NCI-H2196 treated with DMSO at 0.1 percent for 48 hours (cell line): ENCODE measurements around the gene ZNF445.
"Not testable (repeated sequence)": the region's sequence is repeated elsewhere in the genome, so short reads cannot be mapped to it uniquely, and the experiment has no call there.

Source experiments
- DNase-seq: peaks from one replicate; lab custom pipeline; 2025; ENCODE audit not compliant: unreplicated experiment; lab: John Stamatoyannopoulos, UW

The ZNF445 gene

GRCh38 chr3:44477312-44478030 is at the start of gene ZNF445:
Gene ZNF445 (minus strand): TSS chr3:44477670. CDS start chr3:44455549, 22,121 bp downstream.
- peak; percentile 33 for DNase-seq

DNA sequence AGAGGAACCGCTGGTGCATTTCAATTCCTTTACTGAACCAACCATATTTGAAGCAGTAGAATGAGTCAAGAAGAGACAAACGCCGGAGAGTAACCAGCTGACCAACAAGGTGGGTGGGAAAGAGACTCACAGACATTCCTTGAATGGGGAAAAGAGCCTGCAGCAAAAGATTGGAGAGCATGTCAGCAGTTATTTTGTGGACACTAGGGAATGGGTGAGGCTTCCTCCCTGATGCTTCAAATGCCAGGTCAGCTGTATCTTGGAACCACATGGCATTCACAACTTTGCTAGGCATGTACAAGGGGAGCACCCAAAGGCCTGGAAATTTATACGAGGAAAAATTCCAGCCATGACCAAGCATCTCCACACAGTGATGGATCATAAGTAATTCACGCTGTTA is 47.6 kb upstream of the ZNF445 start:
- no peak for DNase-seq

DNA sequence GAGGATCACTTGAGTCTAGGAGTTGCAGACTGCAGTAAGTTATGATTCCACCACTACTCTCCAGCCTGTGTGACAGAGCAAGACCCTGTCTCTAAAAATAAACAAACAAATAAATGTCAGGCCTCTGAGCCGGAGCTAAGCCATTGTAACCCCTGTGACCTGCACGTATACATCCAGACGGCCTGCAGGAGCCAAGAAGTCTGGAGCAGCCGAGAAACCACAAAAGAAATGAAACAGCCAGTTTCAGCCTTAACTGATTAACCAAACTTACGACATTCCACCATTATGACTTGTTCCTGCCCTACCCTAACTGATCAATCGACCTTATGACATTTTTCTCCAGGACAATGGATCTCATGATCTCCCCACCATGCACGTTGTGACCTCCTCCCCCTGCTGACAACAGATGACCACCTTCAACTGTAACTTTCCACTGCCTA is 45.0 kb upstream of the ZNF445 start:
- no peak for DNase-seq

DNA sequence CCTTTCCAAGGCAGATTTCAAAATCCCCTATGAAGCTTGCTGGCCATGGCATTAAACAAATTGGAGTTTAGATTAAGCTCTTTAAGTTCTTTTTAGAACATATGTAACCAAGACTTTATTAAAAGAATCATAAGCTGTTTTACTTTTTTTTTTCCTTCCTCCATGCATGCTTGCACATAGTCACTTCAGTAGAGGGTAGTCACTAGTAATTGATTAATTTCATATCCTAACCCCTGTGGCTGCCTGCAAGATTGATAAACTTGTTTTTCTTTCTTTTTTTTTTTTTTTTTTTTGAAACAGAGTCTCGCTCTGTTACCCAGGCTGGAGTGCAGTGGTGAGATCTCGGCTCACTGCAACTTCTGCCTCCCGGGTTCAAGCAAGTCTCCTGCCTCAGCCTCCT is 44.3 kb upstream of the ZNF445 start:
- DNase-seq = no peak

GRCh38 chr3:44518782-44519156 is 41.3 kb upstream of the ZNF445 start:
- DNase-seq = no peak

- no peak for DNase-seq
These were observed 38.8 kb upstream of the ZNF445 start for GRCh38 chr3:44516230-44516629.

- no peak for DNase-seq
These were observed 36.0 kb upstream of the ZNF445 start for GRCh38 chr3:44513513-44513912.

GRCh38 chr3:44511238-44511566 is 33.7 kb upstream of the ZNF445 start:
- no peak for DNase-seq

GRCh38 chr3:44510000-44510368 is 32.5 kb upstream of the ZNF445 start:
- no peak for DNase-seq

DNA sequence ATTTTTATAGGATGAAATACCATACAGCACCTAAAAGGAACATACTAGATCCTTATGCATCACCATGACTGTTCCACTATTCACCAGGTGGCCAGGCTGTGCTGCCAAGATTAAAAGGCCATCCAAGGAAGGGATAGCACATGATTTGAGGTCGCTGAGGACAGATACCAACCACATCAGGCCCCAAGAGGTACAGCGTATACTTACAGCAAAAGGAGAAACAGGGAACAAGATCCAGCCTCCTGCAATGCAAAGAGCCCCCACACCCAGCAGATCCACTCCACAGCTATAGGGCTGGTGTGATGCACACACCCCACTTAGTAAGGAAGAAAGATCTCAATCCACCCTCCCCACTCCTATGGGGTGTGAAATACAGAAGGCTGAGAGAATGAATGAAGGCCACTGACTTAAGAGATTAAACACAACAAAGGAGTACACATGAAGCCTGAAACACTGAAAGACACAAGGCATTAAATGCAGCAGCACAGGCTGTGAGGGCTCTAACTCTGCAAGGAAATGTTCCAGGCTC is 32.0 kb upstream of the ZNF445 start:
- no peak for DNase-seq

DNA sequence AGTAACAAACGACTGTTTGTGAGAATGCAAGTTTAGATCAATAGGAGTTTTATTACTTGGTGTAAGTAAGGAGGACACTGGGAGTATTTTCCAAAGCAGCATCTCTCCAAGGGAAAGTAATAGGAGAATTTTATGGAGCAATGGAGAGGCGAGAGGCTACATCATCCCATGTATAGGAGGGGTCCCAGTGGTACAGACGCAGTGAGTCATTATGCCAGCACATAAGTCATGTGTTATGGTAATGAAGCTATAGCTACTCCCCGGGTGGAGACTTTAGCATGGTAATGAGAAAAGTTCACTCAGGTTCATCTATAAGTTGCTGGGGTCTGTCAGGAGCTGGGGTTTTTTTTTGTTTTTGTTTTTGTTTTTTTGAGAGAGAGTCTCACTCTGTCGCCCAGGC is 29.5 kb upstream of the ZNF445 start:
- no peak for DNase-seq

DNA sequence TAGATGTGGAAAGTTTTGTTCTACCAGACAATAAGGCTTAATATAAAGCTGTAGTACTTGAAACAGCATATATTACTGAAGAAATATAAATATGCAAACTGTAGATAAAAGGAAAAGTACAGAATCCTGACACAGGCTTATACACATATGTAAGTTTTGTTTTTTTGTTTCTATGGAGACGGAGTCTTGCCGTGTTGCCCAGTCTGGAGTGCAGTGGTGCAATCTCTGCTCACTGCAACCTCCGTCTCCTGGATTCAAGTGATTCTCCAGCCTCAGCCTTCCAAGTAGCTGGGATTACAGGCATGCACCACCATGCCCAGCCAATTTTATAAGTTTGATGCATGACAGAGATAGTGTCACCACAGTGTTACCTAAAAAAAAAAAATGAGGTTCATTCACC is 29.1 kb upstream of the ZNF445 start:
- no peak for DNase-seq

- DNase-seq = no peak
These were observed 27.1 kb upstream of the ZNF445 start for GRCh38 chr3:44504566-44504965.

GRCh38 chr3:44503178-44503577 is 25.7 kb upstream of the ZNF445 start:
- not testable (repeated sequence) for DNase-seq

DNA sequence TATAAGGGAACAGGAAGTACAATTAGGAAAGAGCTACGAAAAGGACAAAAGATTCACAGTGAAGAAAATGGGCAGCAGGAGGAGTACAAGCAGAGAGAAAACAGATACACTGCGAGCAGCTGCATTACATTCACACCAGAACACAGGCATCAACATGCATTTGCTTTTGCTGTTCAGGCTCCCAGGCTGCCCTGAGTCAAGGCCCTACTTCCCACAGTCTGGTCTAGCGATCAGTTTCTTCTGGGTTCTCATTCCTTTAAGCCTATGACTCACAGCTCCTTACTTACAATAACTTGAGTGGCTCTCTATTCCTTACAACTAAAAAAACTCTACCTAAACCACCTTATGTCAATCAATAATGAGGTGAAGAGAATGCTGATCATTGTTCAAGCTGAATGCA is 24.5 kb upstream of the ZNF445 start:
- no peak for DNase-seq

DNA sequence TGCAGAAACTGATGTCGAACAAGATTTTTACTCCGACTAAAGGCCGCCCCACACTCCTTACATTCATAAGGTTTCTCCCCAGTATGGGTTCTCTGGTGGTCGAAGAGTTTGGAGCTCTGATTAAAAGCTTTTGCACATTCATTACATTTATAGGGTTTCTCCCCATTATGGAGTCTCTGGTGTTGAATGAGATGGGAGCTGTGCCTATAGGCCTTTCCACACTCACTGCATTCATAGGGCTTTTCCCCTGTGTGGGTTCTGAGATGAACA is 22.4 kb upstream of the ZNF445 start:
- not testable (repeated sequence) for DNase-seq

DNA sequence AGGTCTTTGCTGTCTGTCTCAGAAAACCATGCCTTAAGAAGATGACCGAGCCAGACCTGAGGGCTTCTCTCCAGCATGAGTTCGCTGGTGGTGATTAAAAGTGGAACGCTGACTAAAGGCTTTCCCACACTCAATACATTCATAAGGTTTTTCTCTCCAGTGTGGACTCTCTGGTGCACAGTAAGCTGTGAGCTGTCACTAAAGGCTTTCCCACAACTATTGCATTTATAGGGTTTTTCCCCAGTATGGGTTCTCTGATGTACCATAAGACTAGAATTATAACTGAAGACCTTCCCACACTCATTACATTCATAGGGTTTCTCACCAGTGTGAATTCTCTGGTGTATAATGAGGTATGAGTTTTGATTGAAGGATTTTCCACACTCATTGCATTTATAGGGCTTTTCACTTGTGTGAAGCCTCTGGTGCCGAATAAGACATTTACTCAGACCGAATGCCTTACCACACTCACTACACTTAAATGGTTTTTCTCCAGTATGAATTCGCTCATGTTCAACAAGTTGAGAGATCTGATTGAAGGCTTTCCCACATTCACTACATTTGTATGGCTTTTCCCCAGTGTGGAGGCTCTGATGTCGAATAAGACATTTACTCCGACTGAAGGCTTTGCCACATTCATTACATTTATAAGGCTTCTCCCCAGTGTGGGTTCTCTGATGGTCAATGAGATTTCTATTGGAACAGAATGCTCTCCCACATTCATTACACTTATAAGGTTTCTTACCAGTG is 21.9 kb upstream of the ZNF445 start:
- no peak for DNase-seq

DNA sequence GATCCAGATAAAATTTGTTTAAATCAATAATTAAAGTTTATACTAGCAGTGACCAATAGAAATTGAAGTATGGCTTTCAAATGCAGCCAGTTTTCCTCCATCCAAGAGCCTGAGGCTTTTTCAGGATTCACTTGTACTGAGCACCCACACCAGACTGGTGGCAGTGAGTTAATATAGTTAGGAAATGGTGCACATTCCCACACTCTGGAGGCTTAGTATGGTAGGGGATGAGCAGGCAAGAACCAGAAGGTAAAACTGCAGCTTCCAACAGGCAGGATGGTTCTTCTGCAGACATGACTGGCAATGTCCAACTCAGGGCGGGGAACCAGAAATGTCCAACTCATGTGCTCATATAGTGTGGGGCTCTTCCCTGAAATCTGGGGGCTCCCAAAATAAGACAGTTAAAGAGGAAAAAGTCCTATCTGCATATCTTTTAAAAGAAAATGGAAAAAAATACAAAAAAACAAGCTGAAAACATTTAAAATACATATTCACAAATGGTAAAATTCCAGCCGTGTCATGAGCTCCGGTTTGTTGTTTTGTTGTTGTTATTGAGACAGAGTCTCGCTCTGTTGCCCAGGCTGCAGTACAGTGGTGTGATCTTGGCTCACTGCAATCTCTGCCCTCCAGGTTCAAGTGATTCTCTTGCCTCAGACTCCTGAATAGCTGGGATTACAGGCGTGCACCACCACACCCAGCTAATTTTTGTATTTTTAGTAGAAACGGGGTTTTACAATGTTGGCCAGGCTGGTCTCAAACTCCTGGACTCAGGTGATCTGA is 18.4 kb upstream of the ZNF445 start:
- no peak for DNase-seq

DNA sequence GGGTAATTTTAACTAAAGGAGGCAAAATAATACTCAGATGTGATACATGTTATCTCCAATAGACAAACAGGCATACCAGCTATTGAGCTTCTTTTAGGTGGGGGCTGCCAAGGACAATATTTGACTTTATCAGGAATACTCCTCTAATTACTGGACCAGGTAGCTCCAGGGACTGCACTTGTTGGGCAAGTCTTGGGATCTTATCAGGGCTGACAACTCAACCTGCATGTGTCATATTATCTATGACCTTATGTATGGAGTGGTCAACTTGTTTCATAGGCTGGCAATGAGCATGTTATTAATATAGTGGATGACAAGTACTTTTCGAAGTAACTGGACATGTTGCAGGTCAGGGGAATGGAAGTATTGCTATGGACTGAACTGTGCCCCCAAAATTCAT is 15.0 kb upstream of the ZNF445 start:
- no peak for DNase-seq

GRCh38 chr3:44482721-44483120 is 5.3 kb upstream of the ZNF445 start:
- no peak for DNase-seq

- DNase-seq = no peak
These were observed 1.2 kb upstream of the ZNF445 start for GRCh38 chr3:44478606-44479094.

GRCh38 chr3:44478055-44478468 is 592 bp upstream of the ZNF445 start:
- DNase-seq = no peak
